K562 (cell line): ENCODE measurements around the gene GPR107.

Source experiments
- FOXK2 ChIP-seq, 2 experiments: fragments of 450-650 bp; IDR thresholded peaks in 1 of 2; conservative IDR thresholded peaks in 1 of 2; 2 replicates each; pipeline ENCODE4 v1.6.1; 2016; ENCODE audit warnings: low read depth in 2 of 2, mild to moderate bottlenecking in 1 of 2
- HLTF ChIP-seq: fragments of 450-650 bp; IDR thresholded peaks from 2 replicates; pipeline ENCODE4 v1.6.1; 2016
- HNRNPH1 ChIP-seq: fragments of 200-400 bp; formaldehyde crosslinking; optimal IDR thresholded peaks from 2 replicates; pipeline ENCODE3; 2017; ENCODE audit warnings: low read depth, mild to moderate bottlenecking, low read length, moderate library complexity
- MAZ ChIP-seq, 2 experiments: fragments of 450-650 bp in 1 of 2; sonication (generic) in 1 of 2; formaldehyde crosslinking; IDR thresholded peaks in 1 of 2; conservative IDR thresholded peaks in 1 of 2; 2 replicates each; pipeline versions ENCODE4 v1.4.0 to v1.5.0; 2020; ENCODE audit warnings: mild to moderate bottlenecking in 1 of 2, missing genetic modification reagents in 1 of 2
- ZNF24 ChIP-seq: fragments of 450-650 bp; IDR thresholded peaks from 2 replicates; pipeline ENCODE4 v1.6.1; 2016

GRCh38 chr9:130054325-130054786 is 650 bp downstream of the GPR107 start:
- no peak for TF ChIP-seq HNRNPH1
- TF ChIP-seq MAZ (CRISPR knock-in tag; conservative IDR thresholded peaks at IDR 0.05 in 1 of 2, IDR thresholded peaks at IDR 0.05 in 1 of 2): no peak
- TF ChIP-seq HLTF: no peak
- TF ChIP-seq FOXK2 (conservative IDR thresholded peaks at IDR 0.05 in 1 of 2, IDR thresholded peaks at IDR 0.05 in 1 of 2; ENCODE audit: low read depth in 2 of 2): no peak
- no peak for TF ChIP-seq ZNF24
